ENCODE results near the gene LRBA.

The LRBA gene

GRCh38 chr4:150371869-150372268, 643.2 kb downstream of the LRBA start:
- DNase-seq (ENCODE audit: low read depth in 2 of 2) = no peak

DNA sequence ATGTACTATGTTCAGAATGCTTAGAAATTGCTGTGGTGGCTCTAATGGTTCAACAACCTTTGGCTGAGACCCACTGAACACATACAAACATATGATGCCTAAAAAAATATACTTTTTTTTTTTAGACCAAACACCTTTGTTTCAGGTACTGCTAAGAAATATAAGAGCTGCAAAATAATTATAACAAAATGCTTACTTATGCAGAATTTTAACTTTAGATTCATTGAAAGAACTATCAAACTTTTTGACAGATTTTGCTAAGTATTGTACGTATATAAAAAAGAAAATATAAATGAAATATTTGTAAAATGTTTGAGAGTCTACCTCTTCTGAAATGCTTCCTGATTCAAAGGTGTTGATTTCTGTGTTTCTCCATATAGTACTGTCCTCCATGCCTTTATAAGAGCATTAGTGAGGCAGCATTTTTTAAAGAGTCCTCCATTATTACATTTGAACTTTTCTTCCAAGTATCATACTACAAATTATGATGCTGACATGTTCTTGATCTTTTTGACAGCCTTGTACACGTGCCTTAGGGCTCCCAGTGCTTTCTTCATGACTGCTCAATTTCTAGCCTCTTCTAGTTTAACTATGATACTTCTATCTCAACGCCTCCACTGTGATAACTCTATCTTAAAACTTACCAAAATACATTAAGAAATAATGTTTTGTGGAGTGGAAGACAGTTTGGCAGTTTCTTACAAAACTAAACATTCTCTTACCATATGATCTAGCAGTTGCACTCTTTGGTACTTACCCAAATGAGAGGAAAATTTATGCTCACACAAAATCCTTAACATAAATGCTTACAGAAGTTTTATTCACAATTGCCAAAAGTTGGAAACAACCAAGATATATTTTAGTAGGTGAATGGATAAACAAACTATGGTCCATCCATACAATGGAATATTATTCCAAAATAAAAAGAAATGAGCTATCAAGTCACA, 645.4 kb downstream of the LRBA start:
- DNase-seq (ENCODE audit: low read depth in 2 of 2) = no peak

- no peak for DNase-seq (ENCODE audit: low read depth in 2 of 2)
Observed at GRCh38 chr4:150368667-150369066, 646.4 kb downstream of the LRBA start.

DNA sequence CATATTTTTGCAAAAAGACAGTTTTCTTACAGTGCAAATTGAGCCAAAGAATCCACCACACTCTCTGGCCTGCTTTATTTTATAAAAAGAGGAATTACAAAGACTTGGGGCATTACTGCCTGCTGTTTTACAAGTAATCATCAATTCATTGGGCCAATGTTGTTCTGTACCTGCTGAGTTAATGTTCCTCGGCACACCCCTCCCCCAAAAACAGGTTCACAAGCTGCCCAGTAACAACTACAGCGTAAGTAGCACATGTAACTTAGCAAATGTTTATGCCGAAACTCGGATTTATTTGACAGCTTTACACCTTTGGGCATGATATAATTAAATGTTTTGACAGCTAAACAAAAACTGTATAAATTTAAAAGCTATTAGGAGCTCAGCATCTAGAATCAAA, 647.8 kb downstream of the LRBA start:
- no peak for DNase-seq (ENCODE audit: low read depth in 2 of 2)

DNA sequence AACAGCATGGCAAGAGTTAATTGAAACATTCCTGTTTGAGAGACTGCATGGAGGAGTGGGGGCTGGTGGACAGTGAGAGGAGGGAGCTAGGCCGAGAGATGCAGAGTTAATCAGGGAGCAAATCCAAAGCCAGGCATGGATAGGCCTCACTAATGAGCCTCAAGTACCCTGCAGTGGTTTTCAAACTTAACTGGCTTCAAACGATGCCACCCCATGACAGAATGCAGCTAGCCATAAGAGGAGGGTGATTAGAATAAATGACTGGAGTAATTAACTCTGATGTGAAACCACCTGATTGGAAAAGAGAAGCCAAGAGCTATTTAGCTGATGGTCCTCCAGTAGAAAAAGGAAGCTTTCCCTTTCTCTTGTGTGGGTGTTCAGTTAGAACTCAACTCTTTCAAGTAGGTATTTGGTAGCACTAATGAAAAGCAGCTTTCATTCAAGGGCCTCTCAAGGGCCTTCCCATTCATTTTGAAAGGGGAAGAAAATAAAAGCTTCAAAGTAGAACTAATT, 648.5 kb downstream of the LRBA start:
- DNase-seq (ENCODE audit: low read depth in 2 of 2) = no peak

DNA sequence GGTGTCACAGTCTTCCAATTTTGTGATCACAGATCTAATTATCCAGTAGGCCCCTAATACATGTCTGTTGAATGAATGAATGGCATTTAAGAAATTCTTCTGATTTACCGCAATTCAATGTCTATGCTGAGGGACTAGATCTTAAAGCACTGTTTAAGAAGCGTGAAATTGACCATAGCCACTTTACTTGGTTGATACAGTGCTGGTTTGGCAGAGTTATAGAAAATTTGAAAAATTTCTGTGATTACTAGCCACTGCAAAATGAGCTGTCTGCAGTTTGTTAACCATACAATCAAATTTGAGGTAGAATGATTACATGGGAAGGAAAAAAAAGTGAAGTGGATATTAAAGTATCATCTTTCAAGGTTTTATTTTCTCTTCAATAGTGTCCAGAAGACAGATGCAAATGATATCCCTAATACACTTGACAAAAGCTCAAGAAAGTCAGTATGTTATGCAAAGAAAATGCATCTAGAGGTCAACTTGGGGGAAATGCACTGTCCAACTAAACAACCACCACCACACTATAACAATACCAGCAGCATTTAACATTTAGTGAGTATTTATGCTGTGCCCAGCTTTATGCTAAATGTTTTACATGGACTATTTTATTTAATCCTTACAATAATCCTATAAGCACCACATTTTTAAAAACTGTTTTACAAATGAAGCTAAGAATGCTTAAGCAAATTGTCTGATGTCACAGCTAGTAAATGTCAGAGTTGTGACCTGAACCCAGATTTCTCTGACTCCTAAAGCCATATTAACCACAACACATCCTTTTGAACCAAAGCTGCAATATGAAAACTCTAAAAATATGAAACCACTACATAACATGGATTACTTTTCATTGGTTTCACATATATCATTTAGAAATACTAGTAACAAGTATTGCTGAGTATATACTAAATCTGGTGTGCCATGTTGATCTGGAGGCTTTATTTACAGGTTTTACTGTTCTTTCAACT, 651.1 kb downstream of the LRBA start:
- DNase-seq (ENCODE audit: low read depth in 2 of 2) = no peak

DNA sequence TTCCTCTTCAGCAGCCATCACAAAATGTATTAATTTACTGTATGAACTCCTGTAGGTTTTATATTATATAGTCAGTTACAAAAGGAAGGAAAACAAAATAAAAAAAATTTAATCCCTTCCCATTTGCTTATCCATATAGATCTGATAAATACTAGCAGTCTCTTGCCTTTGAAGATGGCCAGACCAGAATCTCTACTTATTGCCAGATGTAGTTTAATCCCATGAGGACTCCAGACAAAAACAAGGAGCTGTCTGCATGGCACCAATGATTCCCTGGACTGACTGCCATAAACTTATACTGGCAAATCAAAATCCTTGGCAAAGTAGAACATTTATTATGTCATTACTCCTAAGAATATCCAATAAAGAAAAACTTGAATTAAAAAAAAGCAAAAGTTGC, 656.4 kb downstream of the LRBA start:
- no peak for DNase-seq (ENCODE audit: low read depth in 2 of 2)

- DNase-seq (ENCODE audit: low read depth in 2 of 2) = no peak
Observed at GRCh38 chr4:150357829-150358228, 657.3 kb downstream of the LRBA start.

DNA sequence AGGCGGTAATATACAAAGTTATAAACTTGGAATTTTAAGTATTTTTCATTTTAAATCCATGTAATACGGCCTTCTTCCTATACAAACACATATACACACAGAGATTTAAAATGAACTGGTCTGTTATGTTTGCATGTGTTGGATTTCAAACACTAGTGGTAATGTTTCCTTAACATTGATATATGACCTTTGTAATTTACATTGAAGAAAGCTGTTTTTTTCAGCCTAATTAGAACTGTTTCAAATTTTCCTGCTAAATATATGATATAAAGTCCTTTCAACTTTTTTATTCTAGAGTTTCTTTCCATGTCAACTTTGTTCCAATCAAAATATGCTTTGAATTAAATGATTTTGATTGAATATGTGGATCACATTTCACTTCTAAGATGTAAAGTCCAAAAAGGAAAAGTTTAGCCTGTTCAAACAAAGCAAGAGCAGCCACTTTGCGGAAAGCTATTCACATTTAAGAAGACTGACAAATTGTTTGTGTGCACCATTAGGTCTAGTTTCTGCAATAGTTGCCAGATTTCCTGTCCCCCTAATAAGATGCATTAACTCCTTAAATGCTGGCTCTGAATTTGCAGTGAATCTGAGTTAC, 659.1 kb downstream of the LRBA start:
- DNase-seq (ENCODE audit: low read depth in 2 of 2) = no peak

GRCh38 chr4:150355418-150355817, 659.7 kb downstream of the LRBA start:
- DNase-seq (ENCODE audit: low read depth in 2 of 2) = no peak

GRCh38 chr4:150354214-150354796, 660.8 kb downstream of the LRBA start:
- DNase-seq (ENCODE audit: low read depth in 2 of 2) = no peak

DNA sequence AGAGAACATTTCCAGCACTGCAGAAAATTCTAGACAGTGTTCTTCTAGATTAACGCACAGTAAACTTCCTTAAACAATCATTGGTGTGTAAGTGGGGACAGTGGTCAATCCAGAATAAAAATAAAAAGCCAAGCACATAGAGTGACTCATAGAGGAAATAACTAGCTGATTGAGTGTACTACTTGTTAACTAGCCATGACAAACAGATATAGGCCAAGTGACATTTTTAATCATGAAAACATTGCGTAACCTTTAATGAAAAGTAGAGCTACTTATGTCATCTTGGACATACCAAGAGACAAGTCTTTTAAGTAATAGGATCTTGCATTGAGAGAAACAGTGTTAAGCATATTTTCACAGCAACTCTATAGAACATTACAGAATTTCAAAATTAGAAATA, 667.0 kb downstream of the LRBA start:
- DNase-seq (ENCODE audit: low read depth in 2 of 2) = no peak

GRCh38 chr4:150345207-150345744, 669.8 kb downstream of the LRBA start:
- DNase-seq (ENCODE audit: low read depth in 2 of 2) = no peak

GRCh38 chr4:150343796-150344195, 671.3 kb downstream of the LRBA start:
- no peak for DNase-seq (ENCODE audit: low read depth in 2 of 2)

- no peak for DNase-seq (ENCODE audit: low read depth in 2 of 2)
Observed at GRCh38 chr4:150342945-150343344, 672.1 kb downstream of the LRBA start.

- no peak for DNase-seq (ENCODE audit: low read depth in 2 of 2)
Observed at GRCh38 chr4:150337734-150338133, 677.4 kb downstream of the LRBA start.

- no peak for DNase-seq (ENCODE audit: low read depth in 2 of 2)
Observed at GRCh38 chr4:150336676-150337412, 678.2 kb downstream of the LRBA start.

- no peak for DNase-seq (ENCODE audit: low read depth in 2 of 2)
Observed at GRCh38 chr4:150332961-150333360, 682.1 kb downstream of the LRBA start.

GRCh38 chr4:150332086-150332485, 683.0 kb downstream of the LRBA start:
- DNase-seq (ENCODE audit: low read depth in 2 of 2) = no peak

GRCh38 chr4:150329373-150329772, 685.7 kb downstream of the LRBA start:
- DNase-seq (ENCODE audit: low read depth in 2 of 2) = no peak

- DNase-seq (ENCODE audit: low read depth in 2 of 2) = no peak
Observed at GRCh38 chr4:150328496-150328895, 686.6 kb downstream of the LRBA start.

Data from stimulated activated CD8-positive, alpha-beta memory T cell treated with anti-CD3 and anti-CD28 coated beads, Interleukin-7, amount 100 ng/mL, for 4 hours (primary cell).